HFFc6 (cell line): ENCODE measurements around the gene TCP11L1. TPM values are rescaled to one million over a fixed set of nuclear protein-coding genes. Genes with fewer than 3 reads are reported as not detected.
A peak's percentile ranks its signal among the peaks of the same experiment; 100 is the strongest.
"Not testable (repeated sequence)": the region's sequence is repeated elsewhere in the genome, so short reads cannot be mapped to it uniquely, and the experiment has no call there.

ENCODE experiments used
- DNase-seq: peaks from one replicate; pipeline ENCODE4 v3.0.0-alpha.2; 2018
- H3K27ac Mint-ChIP-seq: 2 replicates; pipeline ENCODE4 v1.8.0; 2020; ENCODE audit warnings: mild to moderate bottlenecking, mixed read lengths
- H3K27me3 Mint-ChIP-seq: 2 replicates; pipeline ENCODE4 v1.8.0; 2021; ENCODE audit warnings: mild to moderate bottlenecking, moderate library complexity, mixed read lengths; ENCODE audit not compliant: insufficient read depth
- H3K36me3 Mint-ChIP-seq: 2 replicates; pipeline ENCODE4 v1.8.0; 2021; ENCODE audit warnings: low read depth, mixed read lengths
- H3K4me1 Mint-ChIP-seq: 2 replicates; pipeline ENCODE4 v1.8.0; 2020; ENCODE audit warnings: low read depth, mixed read lengths
- H3K4me3 Mint-ChIP-seq: 2 replicates; pipeline ENCODE4 v1.8.0; 2020; ENCODE audit warnings: mild to moderate bottlenecking, moderate library complexity, mixed read lengths
- H3K9me3 Mint-ChIP-seq: 2 replicates; pipeline ENCODE4 v1.8.0; 2020; ENCODE audit warnings: mild to moderate bottlenecking, mixed read lengths
- total RNA-seq, 6 experiments: library from RNA; stranded (reverse); fragmentation: NEBNext Ultra II Directional; extraction: Animal tissue kit (Norgen Biotek cat#: 25700); gene quantifications; 2 replicates in 1 of 6; 3 replicates in 5 of 6; pipeline ENCODE4 v1.2.3, GENCODE V29; 2021
- TF ChIP-seq, protein P1 (sequence below): fragments of 200-600 bp; sonication (generic); IDR thresholded peaks from 2 replicates; pipeline ENCODE4 v1.5.0; 2021; ENCODE audit warnings: antibody characterized with exemption, mild to moderate bottlenecking

TCP11L1 gene
- total RNA-seq, 6 experiments from 2014 or later = 34.9 to 38.7 (median 36.9) TPM

GRCh38 chr11:33028537-33028914, 10.8 kb upstream of the TCP11L1 start:
- Mint-ChIP-seq H3K36me3 (peaks cover 32% of the 10 kb centered on the region), H3K4me1 (peaks cover 56% of the 10 kb centered on the region), H3K27me3 (no peaks in the 10 kb centered on the region), H3K4me3 (peak overlapping the region; percentile 77), H3K9me3 (no peaks in the 10 kb centered on the region), H3K27ac (peak overlapping the region; percentile 65)
- no peak for DNase-seq
- TF ChIP-seq, protein P1, sequence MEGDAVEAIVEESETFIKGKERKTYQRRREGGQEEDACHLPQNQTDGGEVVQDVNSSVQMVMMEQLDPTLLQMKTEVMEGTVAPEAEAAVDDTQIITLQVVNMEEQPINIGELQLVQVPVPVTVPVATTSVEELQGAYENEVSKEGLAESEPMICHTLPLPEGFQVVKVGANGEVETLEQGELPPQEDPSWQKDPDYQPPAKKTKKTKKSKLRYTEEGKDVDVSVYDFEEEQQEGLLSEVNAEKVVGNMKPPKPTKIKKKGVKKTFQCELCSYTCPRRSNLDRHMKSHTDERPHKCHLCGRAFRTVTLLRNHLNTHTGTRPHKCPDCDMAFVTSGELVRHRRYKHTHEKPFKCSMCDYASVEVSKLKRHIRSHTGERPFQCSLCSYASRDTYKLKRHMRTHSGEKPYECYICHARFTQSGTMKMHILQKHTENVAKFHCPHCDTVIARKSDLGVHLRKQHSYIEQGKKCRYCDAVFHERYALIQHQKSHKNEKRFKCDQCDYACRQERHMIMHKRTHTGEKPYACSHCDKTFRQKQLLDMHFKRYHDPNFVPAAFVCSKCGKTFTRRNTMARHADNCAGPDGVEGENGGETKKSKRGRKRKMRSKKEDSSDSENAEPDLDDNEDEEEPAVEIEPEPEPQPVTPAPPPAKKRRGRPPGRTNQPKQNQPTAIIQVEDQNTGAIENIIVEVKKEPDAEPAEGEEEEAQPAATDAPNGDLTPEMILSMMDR = no peak

- H3K9me3 Mint-ChIP-seq, DNase-seq, H3K27me3 Mint-ChIP-seq: not testable (repeated sequence)
- Mint-ChIP-seq H3K4me1 (peaks cover 50% of the 10 kb centered on the region), H3K36me3 (peaks cover 38% of the 10 kb centered on the region), H3K4me3 (peak overlapping the region; percentile 77), H3K27ac (peak overlapping the region; percentile 65)
Observed at GRCh38 chr11:33029218-33029617, 10.2 kb upstream of the TCP11L1 start.

- Mint-ChIP-seq H3K4me3 (no peak overlapping the region), H3K4me1 (peaks cover 8% of the 10 kb centered on the region), H3K27me3 (peaks cover 2% of the 10 kb centered on the region), H3K36me3 (peaks cover 35% of the 10 kb centered on the region), H3K9me3 (no peaks in the 10 kb centered on the region), H3K27ac (no peak overlapping the region)
- TF ChIP-seq, protein P1 = no peak
- DNase-seq = no peak
Observed at GRCh38 chr11:33033493-33033892, 5.9 kb upstream of the TCP11L1 start.

- no peaks in the 10 kb centered on the region for H3K4me1 Mint-ChIP-seq
- TF ChIP-seq, protein P1 = no peak
- peaks cover 2% of the 10 kb centered on the region for H3K27me3 Mint-ChIP-seq
- no peak overlapping the region for H3K4me3 Mint-ChIP-seq
- no peak overlapping the region for H3K27ac Mint-ChIP-seq
- peaks cover 35% of the 10 kb centered on the region for H3K36me3 Mint-ChIP-seq
- DNase-seq = no peak
- no peaks in the 10 kb centered on the region for H3K9me3 Mint-ChIP-seq
Observed at GRCh38 chr11:33035011-33035410, 4.4 kb upstream of the TCP11L1 start.

GRCh38 chr11:33040033-33040861, 875 bp downstream of the TCP11L1 start:
- Mint-ChIP-seq H3K27me3 (peaks cover 2% of the 10 kb centered on the region), H3K36me3 (peaks cover 6% of the 10 kb centered on the region), H3K9me3 (no peaks in the 10 kb centered on the region), H3K4me1 (peaks cover 51% of the 10 kb centered on the region), H3K4me3 (peak overlapping the region; percentile 93), H3K27ac (peak overlapping the region; percentile 98)
- peak; percentile 13 for DNase-seq
- TF ChIP-seq, protein P1 = no peak

GRCh38 chr11:33040862-33041453, 1.6 kb downstream of the TCP11L1 start:
- DNase-seq = no peak
- Mint-ChIP-seq H3K27me3 (peaks cover 2% of the 10 kb centered on the region), H3K36me3 (peaks cover 13% of the 10 kb centered on the region), H3K4me3 (peak overlapping the region; percentile 93), H3K9me3 (peaks cover 5% of the 10 kb centered on the region), H3K4me1 (peaks cover 58% of the 10 kb centered on the region), H3K27ac (peak overlapping the region; percentile 98)
- TF ChIP-seq, protein P1 = no peak
